ENCODE measurements around the gene EFNB1.
A peak's percentile ranks its signal among the peaks of the same experiment; 100 is the strongest.

EFNB1 gene

GRCh38 chrX:68827848-68828624, 785 bp upstream of the EFNB1 start:
- FAIRE-seq: peak; percentile 76

- no peak for FAIRE-seq
These were observed 979 bp downstream of the EFNB1 start for GRCh38 chrX:68829582-68830418.

- FAIRE-seq: no peak
These were observed 1.9 kb downstream of the EFNB1 start for GRCh38 chrX:68830419-68831404.

- no peak for FAIRE-seq
These were observed 2.7 kb downstream of the EFNB1 start for GRCh38 chrX:68831405-68832100.

GRCh38 chrX:68832101-68832416, 3.2 kb downstream of the EFNB1 start:
- no peak for FAIRE-seq

GRCh38 chrX:68832516-68833447, 4.0 kb downstream of the EFNB1 start:
- FAIRE-seq: no peak

GRCh38 chrX:68833448-68833805, 4.6 kb downstream of the EFNB1 start:
- FAIRE-seq: no peak

GRCh38 chrX:68833855-68834331, 5.1 kb downstream of the EFNB1 start:
- FAIRE-seq: no peak

GRCh38 chrX:68834371-68835103, 5.7 kb downstream of the EFNB1 start:
- FAIRE-seq: no peak

- FAIRE-seq: no peak
These were observed 6.3 kb downstream of the EFNB1 start for GRCh38 chrX:68835104-68835442.

- FAIRE-seq: no peak
These were observed 6.6 kb downstream of the EFNB1 start for GRCh38 chrX:68835468-68835867.

GRCh38 chrX:68837119-68837518, 8.3 kb downstream of the EFNB1 start:
- no peak for FAIRE-seq

GRCh38 chrX:68838571-68838910, 9.7 kb downstream of the EFNB1 start:
- no peak for FAIRE-seq

- no peak for FAIRE-seq
These were observed 10.9 kb downstream of the EFNB1 start for GRCh38 chrX:68839771-68840170.

GRCh38 chrX:68840256-68840655, 11.4 kb downstream of the EFNB1 start:
- no peak for FAIRE-seq

GRCh38 chrX:68841251-68842049, 12.6 kb downstream of the EFNB1 start:
- FAIRE-seq: no peak

GRCh38 chrX:68842351-68842750, 13.5 kb downstream of the EFNB1 start:
- no peak for FAIRE-seq

GRCh38 chrX:68842781-68843581, 14.2 kb downstream of the EFNB1 start:
- FAIRE-seq: no peak

- no peak for FAIRE-seq
These were observed 15.2 kb downstream of the EFNB1 start for GRCh38 chrX:68843992-68844391.
